AG10803 (cell line): ENCODE results near the gene RIMKLB.
"Not testable (repeated sequence)": the region's sequence is repeated elsewhere in the genome, so short reads cannot be mapped to it uniquely, and the experiment has no call there.

Source experiments
- DNase-seq: peaks from one replicate; pipeline ENCODE4 v3.0.0; 2010; ENCODE audit warnings: low read depth
- H3K4me3 ChIP-seq: 2 replicates; pipeline ENCODE4 v1.5.1; 2011; ENCODE audit warnings: mild to moderate bottlenecking, low read length, control low read depth
- TF ChIP-seq, protein P1 (sequence below): conservative IDR thresholded peaks from 2 replicates; pipeline ENCODE4 v1.5.1; 2011; ENCODE audit warnings: mild to moderate bottlenecking, low read length, control low read depth, inconsistent platforms

Gene RIMKLB

DNA sequence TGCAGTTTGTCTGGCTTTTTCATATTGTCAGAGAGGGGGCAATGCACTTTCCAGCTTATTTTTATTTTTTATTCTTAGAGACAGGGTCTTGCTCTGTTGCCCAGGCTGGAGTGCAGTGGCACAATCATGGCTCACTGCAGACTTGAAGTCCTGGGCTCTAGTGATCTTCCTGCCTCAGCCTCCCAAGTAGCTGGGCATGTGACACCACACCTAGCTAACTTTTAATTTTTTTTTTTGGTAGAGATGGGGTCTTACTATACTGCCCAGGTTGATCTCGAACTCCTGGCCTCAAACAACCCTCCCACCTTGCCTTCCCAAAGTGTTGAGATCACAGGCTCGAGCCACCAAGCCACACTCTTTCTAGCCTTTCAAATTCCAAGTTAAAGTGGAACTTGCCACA is 120.7 kb downstream of the RIMKLB start:
- H3K4me3 ChIP-seq, result no peak overlapping the region
- TF ChIP-seq, protein P1, sequence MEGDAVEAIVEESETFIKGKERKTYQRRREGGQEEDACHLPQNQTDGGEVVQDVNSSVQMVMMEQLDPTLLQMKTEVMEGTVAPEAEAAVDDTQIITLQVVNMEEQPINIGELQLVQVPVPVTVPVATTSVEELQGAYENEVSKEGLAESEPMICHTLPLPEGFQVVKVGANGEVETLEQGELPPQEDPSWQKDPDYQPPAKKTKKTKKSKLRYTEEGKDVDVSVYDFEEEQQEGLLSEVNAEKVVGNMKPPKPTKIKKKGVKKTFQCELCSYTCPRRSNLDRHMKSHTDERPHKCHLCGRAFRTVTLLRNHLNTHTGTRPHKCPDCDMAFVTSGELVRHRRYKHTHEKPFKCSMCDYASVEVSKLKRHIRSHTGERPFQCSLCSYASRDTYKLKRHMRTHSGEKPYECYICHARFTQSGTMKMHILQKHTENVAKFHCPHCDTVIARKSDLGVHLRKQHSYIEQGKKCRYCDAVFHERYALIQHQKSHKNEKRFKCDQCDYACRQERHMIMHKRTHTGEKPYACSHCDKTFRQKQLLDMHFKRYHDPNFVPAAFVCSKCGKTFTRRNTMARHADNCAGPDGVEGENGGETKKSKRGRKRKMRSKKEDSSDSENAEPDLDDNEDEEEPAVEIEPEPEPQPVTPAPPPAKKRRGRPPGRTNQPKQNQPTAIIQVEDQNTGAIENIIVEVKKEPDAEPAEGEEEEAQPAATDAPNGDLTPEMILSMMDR, result no peak
- no peak for DNase-seq

DNA sequence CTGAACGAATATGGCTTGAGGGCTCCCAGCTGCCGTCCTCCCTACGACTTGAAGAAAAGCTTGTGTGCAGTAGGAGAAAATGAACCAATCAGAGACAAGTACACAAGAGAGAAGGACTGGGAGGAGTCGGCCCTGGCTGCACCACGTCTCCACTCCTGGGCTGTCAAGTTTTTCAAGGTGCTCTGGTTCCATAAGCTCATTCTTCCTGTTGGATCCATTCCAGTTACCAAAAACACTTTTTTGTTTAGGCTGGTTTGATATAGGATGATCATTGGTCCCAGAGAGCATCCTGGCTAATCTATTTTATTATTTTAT is 121.8 kb downstream of the RIMKLB start:
- DNase-seq, result no peak
- TF ChIP-seq, protein P1, result no peak

DNA sequence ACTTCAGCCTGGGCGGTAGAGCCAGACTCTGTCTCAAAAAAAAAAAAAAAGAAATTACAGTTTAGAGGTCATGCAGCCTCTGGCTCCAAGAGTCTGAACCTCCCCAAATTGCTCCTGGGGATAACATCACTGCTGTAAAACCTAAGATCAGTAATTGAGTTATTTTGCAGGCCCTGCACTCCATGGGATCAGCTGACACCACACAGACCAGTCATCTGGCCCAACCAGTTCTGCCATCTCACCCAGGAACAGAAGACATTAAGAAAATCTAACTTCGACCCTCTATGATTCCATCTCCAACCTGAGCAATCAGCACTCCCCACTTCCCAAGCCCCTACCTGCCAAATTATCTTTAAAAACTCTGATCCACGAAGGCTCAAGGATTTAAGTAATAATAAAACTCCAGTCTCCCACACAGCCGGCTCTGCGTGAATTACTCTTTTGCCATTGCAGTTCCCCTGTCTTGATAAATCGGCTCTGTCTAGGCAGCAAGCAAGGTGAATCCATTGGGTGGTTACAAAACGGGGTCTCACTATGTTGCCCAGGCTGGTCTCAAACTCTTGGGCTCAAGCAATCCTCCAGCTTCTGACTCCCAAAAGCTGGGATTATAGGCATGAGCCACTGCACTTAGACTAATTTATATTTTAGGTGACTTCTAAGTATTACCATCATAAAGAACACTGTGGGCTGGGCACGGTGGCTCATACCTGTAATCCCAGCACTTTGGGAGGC is 123.1 kb downstream of the RIMKLB start:
- DNase-seq, H3K4me3 ChIP-seq: not testable (repeated sequence)

More for the DNA sequence above, 121.8 kb downstream of the RIMKLB start:
- no peak overlapping the region for H3K4me3 ChIP-seq

DNA sequence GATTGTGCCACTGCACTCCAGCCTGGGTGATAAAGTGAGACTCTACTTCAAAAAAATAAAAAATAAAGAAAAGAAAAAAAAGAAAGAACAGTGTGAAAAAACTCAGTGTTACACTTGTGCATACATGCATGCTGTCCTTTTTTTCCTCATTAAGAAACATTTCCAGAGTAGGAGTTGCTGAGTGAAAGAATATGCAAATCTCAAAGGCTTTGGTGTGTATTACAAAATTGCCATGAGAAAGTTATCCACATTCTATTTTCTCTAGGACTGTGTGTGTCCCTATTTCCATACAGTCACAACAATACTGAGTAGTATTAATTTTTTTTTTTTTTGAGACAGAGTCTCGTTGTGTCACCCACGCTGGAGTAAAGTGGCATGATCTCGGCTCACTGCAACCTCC is 123.8 kb downstream of the RIMKLB start:
- H3K4me3 ChIP-seq, result no peak overlapping the region
- DNase-seq, result no peak
- TF ChIP-seq, protein P1, result no peak

DNA sequence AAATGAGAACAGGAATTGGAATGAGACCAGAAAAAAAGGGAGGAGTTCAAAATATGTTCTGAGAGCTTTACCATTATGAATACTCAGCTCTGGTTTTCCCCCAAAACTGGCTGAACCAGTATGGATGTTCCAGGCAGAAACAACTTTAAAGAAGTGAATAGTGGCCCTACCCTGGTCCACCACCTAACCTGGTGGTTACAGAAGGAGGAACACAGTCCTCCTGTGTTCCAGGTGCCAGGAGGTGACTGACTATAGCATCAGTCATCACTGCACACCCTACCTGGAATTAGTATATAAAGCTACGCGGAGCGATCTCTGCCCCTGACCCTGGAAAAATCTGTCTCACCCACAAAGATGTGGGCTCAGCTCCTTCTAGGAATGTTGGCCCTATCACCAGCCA is 124.5 kb downstream of the RIMKLB start, which contains the start of gene A2ML1:
TSS of gene A2ML1 (plus strand) at position 324 of the 400 bp plus-strand sequence. CDS start at position 355, 31 bp downstream.
- H3K4me3 ChIP-seq, result no peak within 1 kb of the TSS
- TF ChIP-seq, protein P1, result no peak
- DNase-seq, result no peak

DNA sequence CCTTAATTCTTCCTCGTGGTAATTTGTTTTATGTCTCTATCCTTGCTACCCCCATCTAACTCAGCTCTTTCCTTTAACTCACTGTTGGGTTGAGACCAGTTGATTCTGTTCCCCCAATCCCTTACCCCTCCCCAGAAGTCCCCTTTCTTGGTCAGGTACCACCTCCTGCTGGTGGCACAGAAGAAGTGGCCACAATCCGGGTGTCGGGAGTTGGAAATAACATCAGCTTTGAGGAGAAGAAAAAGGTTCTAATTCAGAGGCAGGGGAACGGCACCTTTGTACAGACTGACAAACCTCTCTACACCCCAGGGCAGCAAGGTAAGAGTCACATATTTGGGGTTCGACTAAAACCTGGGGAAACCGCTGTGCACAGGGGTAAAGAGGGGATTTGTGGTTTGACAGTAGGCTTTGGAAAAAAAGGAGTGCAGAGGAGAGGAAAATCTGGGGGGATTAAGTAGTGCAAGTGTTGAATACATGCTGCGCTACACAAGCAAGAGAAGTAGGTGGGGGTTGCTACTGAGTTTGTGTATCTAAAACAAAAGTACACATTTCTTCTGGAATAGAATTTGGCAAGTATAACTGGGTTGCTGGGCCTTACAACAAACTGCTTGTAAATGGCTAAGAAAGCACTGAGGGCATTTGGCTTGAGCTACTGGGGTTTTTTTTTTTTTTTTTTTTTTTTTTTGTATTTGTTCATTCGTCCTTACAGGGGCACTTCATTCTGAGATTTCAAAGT is 125.9 kb downstream of the RIMKLB start:
- DNase-seq, result peak; percentile 17

DNA sequence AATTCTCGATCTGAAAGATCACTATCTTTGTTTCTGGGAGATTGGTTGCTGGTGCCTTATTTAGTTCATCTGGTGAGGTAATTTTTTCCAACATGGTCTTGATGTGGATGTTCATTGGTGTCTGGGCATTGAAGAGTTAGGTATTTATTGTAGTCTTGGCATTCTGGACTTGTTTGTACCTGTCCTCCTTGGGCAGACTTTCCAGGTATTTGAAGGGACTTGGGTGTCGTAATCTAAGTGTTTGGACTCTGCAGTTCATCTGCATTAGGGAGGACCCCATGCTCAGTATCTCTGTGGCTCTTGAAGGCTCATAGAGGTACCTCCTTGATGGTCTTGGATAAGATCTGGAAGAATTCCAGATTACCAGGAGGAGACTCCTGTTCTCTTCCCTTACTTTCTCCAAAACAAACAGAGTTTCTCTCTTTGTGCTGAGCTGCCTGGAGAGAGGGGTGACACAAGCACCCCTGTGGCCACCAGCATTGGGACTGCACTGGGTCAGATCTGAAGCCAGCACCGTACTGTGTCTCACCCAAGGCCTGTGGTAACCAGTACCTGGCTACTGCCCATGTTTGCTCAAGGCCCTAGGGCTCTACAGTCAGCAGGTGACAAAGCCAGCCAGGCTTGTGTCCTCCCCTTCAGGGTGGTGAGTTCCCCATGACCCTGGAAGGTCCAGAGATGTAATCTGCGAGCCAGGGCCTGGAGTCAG is 129.9 kb downstream of the RIMKLB start:
- H3K4me3 ChIP-seq, result no peak overlapping the region
- no peak for DNase-seq
- TF ChIP-seq, protein P1, result no peak

More for the DNA sequence above, 125.9 kb downstream of the RIMKLB start:
- H3K4me3 ChIP-seq, result no peak overlapping the region
- TF ChIP-seq, protein P1, result peak; percentile 64
